ENCODE results near the gene BRS3.

The BRS3 gene

GRCh38 chrX:136496186-136496763, 8.5 kb downstream of the BRS3 start:
- no peak for DNase-seq

- DNase-seq, result peak; percentile 65
These were observed 9.2 kb downstream of the BRS3 start for GRCh38 chrX:136496764-136497555.

- no peak for DNase-seq
These were observed 9.9 kb downstream of the BRS3 start, which contains the start of gene HTATSF1 for GRCh38 chrX:136497556-136498052. TSS of gene HTATSF1 (plus strand) at chrX:136497592. CDS start at chrX:136497685, 93 bp downstream.

- DNase-seq, result no peak
These were observed 31.3 kb downstream of the BRS3 start for GRCh38 chrX:136519069-136519468.

GRCh38 chrX:136523770-136524169, 36.0 kb downstream of the BRS3 start:
- no peak for DNase-seq

- DNase-seq, result no peak
These were observed 38.2 kb downstream of the BRS3 start for GRCh38 chrX:136525738-136526606.

GRCh38 chrX:136528645-136529315, 41.0 kb downstream of the BRS3 start:
- no peak for DNase-seq

GRCh38 chrX:136529795-136530194, 42.0 kb downstream of the BRS3 start:
- no peak for DNase-seq

GRCh38 chrX:136531951-136532350, 44.2 kb downstream of the BRS3 start, which contains the start of gene VGLL1:
TSS of gene VGLL1 (plus strand) at chrX:136532215. CDS start at chrX:136536021, 3,806 bp downstream.
- no peak for DNase-seq

- DNase-seq, result no peak
These were observed 46.4 kb downstream of the BRS3 start for GRCh38 chrX:136534131-136534530.

GRCh38 chrX:136538811-136539210, 51.1 kb downstream of the BRS3 start:
- no peak for DNase-seq

GRCh38 chrX:136540226-136540625, 52.5 kb downstream of the BRS3 start:
- DNase-seq, result no peak

- no peak for DNase-seq
These were observed 53.5 kb downstream of the BRS3 start for GRCh38 chrX:136541294-136541693.

GRCh38 chrX:136542281-136542680, 54.5 kb downstream of the BRS3 start:
- DNase-seq, result no peak

All from NCI-H510A treated with DMSO at 0.1 percent for 48 hours (cell line).